Activated T-helper 2 cell treated with anti-CD3 and anti-CD28 coated beads, Interferon-gamma antibody, Interleukin-2, Interleukin-4, amounts not matched to agents 10 μg/mL and 5 μg/mL and 100 μg/mL, durations not matched to agents 14 hours and 24 hours and 36 hours (primary cell): ENCODE results near the gene QPCT. TPM values are rescaled to one million over a fixed set of nuclear protein-coding genes. Genes with fewer than 3 reads are reported as not detected.
"Not testable (repeated sequence)": the region's sequence is repeated elsewhere in the genome, so short reads cannot be mapped to it uniquely, and the experiment has no call there.

Experiments used
- DNase-seq: peaks from one replicate; pipeline ENCODE4 v3.0.0; 2021; ENCODE audit warnings: low spot score
- H3K27ac Mint-ChIP-seq: one replicate; pipeline ENCODE4 v1.8.0; 2021; ENCODE audit warnings: mixed read lengths
- H3K27me3 Mint-ChIP-seq: one replicate; pipeline ENCODE4 v1.8.0; 2021; ENCODE audit warnings: low read depth, mixed read lengths
- H3K36me3 Mint-ChIP-seq: one replicate; pipeline ENCODE4 v1.8.0; 2021; ENCODE audit warnings: low read depth, mixed read lengths
- H3K4me1 Mint-ChIP-seq: one replicate; pipeline ENCODE4 v1.8.0; 2021; ENCODE audit warnings: low read depth, mixed read lengths
- H3K4me3 Mint-ChIP-seq: one replicate; pipeline ENCODE4 v1.8.0; 2021; ENCODE audit warnings: low read depth, mild to moderate bottlenecking, moderate library complexity, mixed read lengths
- H3K9me3 Mint-ChIP-seq: one replicate; pipeline ENCODE4 v1.8.0; 2021; ENCODE audit warnings: mixed read lengths
- intact Hi-C: fragments of 100-400 bp; cut with micrococcal nuclease; formaldehyde crosslinking; loops from one replicate; pipeline ENCODE4 v1.15.1; 2023
- total RNA-seq: library from RNA; stranded (reverse); gene quantifications from 2 replicates; pipeline ENCODE4 v1.2.3, GENCODE V29; 2022

QPCT gene
- total RNA-seq, 1 donor from 2014 or later = 0.48 TPM

- not testable (repeated sequence) for H3K4me1 Mint-ChIP-seq, H3K36me3 Mint-ChIP-seq, DNase-seq, H3K9me3 Mint-ChIP-seq, H3K27ac Mint-ChIP-seq, H3K4me3 Mint-ChIP-seq
- H3K27me3 Mint-ChIP-seq = peaks cover 22% of the 10 kb centered on the region
- intact Hi-C loops = loop anchor here (1.0 to 5.0 kb wide), 2 partner anchors 418 to 463 kb away; no protein-coding TSS in a partner anchor
Observed at GRCh38 chr2:37413911-37414469, 69.6 kb downstream of the QPCT start.

GRCh38 chr2:37414470-37414949, 70.1 kb downstream of the QPCT start:
- no peak overlapping the region for H3K27ac Mint-ChIP-seq

GRCh38 chr2:37415128-37415820, 70.8 kb downstream of the QPCT start:
- no peak overlapping the region for H3K4me3 Mint-ChIP-seq
- H3K9me3 Mint-ChIP-seq = no peaks in the 10 kb centered on the region
- peaks cover 17% of the 10 kb centered on the region for H3K27me3 Mint-ChIP-seq
- no peaks in the 10 kb centered on the region for H3K4me1 Mint-ChIP-seq
- no peak for DNase-seq
- intact Hi-C loops = no loop called here
- no peaks in the 10 kb centered on the region for H3K36me3 Mint-ChIP-seq
- no peak overlapping the region for H3K27ac Mint-ChIP-seq

More at GRCh38 chr2:37414470-37414949, 70.1 kb downstream of the QPCT start:
- Mint-ChIP-seq H3K27me3 (peaks cover 22% of the 10 kb centered on the region), H3K4me1 (no peaks in the 10 kb centered on the region), H3K4me3 (no peak overlapping the region), H3K9me3 (no peaks in the 10 kb centered on the region), H3K36me3 (no peaks in the 10 kb centered on the region)
- intact Hi-C loops = loop anchor here (1.0 to 5.0 kb wide), 2 partner anchors 418 to 463 kb away; no protein-coding TSS in a partner anchor
- no peak for DNase-seq

GRCh38 chr2:37417321-37417720, 72.9 kb downstream of the QPCT start:
- Mint-ChIP-seq H3K4me3 (no peak overlapping the region), H3K4me1 (no peaks in the 10 kb centered on the region), H3K36me3 (no peaks in the 10 kb centered on the region), H3K27me3 (peaks cover 9% of the 10 kb centered on the region), H3K9me3 (no peaks in the 10 kb centered on the region), H3K27ac (no peak overlapping the region)
- no peak for DNase-seq
- intact Hi-C loops = no loop called here

GRCh38 chr2:37418956-37419355, 74.5 kb downstream of the QPCT start:
- H3K9me3 Mint-ChIP-seq = no peaks in the 10 kb centered on the region
- no peak for DNase-seq
- peaks cover 4% of the 10 kb centered on the region for H3K27me3 Mint-ChIP-seq
- intact Hi-C loops = no loop called here
- H3K27ac Mint-ChIP-seq = no peak overlapping the region
- no peak overlapping the region for H3K4me3 Mint-ChIP-seq
- no peaks in the 10 kb centered on the region for H3K4me1 Mint-ChIP-seq
- H3K36me3 Mint-ChIP-seq = no peaks in the 10 kb centered on the region

GRCh38 chr2:37421686-37422085, 77.3 kb downstream of the QPCT start:
- no peak overlapping the region for H3K27ac Mint-ChIP-seq
- H3K27me3 Mint-ChIP-seq = peaks cover 4% of the 10 kb centered on the region
- intact Hi-C loops = no loop called here
- H3K4me1 Mint-ChIP-seq = no peaks in the 10 kb centered on the region
- H3K36me3 Mint-ChIP-seq = no peaks in the 10 kb centered on the region
- no peak for DNase-seq
- H3K4me3 Mint-ChIP-seq = no peak overlapping the region
- no peaks in the 10 kb centered on the region for H3K9me3 Mint-ChIP-seq

- H3K36me3 Mint-ChIP-seq = no peaks in the 10 kb centered on the region
- H3K4me3 Mint-ChIP-seq = no peak overlapping the region
- H3K4me1 Mint-ChIP-seq = no peaks in the 10 kb centered on the region
- peaks cover 2% of the 10 kb centered on the region for H3K27me3 Mint-ChIP-seq
- DNase-seq = no peak
- H3K27ac Mint-ChIP-seq = no peak overlapping the region
- no peaks in the 10 kb centered on the region for H3K9me3 Mint-ChIP-seq
- intact Hi-C loops = no loop called here
Observed at GRCh38 chr2:37422816-37423215, 78.4 kb downstream of the QPCT start.

Other genes with a start within 250 kb of the QPCT start
- 30.6 and 30.8 TPM in 2 replicates for gene EIF2AK2, start 187.7 kb upstream of the QPCT start, total RNA-seq
- gene SULT6B1, start 156.0 kb upstream of the QPCT start, total RNA-seq = not detected in 2 replicates
- 37.3 and 42.3 TPM in 2 replicates for gene CEBPZOS, start 148.1 kb upstream of the QPCT start, total RNA-seq
- gene CEBPZ, start 113.0 kb upstream of the QPCT start, total RNA-seq = 59.3 and 61.8 TPM in 2 replicates
- gene NDUFAF7, start 113.0 kb upstream of the QPCT start, total RNA-seq = 19.8 and 21.2 TPM in 2 replicates
- 11.9 and 14.0 TPM in 2 replicates for gene PRKD3, start 19.8 kb upstream of the QPCT start, total RNA-seq